Measurements from ENCODE around the gene ALPL.

The ALPL gene

GRCh38 chr1:21587602-21587953, 78.4 kb downstream of the ALPL start:
- DNase-seq (ENCODE audit: low read depth, low spot score): no peak
- in situ Hi-C loops (cut with HindIII; ENCODE audit: low sequenced_read_pairs): no loop called here
- H3K4me3 ChIP-seq (ENCODE audit: low read depth, low read length): no peak overlapping the region
- TF ChIP-seq CTCF (IDR thresholded peaks at IDR 0.05; ENCODE audit: low read depth, low read length): no peak

DNA sequence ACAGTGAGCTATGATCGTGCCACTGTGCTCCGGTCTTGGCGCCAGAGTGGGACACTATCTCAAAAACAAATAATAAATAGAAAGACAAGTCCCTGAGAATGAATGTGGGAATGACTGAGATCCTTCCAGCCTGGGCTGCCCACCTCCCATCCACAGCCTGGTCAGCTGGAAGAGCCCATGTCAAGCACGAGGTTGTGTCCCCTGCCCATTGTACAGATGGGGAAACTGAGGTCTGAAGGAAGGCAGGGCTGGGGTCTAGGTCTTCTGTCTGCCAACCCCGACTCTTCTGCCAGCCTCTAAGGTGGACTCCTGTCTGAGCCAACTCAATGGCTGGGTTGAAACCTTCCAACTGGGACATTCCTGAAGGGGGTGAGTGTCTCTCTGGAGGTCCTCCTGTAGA, 80.4 kb downstream of the ALPL start:
- in situ Hi-C loops (cut with HindIII; ENCODE audit: low sequenced_read_pairs): no loop called here
- DNase-seq (ENCODE audit: low read depth, low spot score): no peak
- TF ChIP-seq CTCF (IDR thresholded peaks at IDR 0.05; ENCODE audit: low read depth, low read length): no peak
- no peak overlapping the region for H3K4me3 ChIP-seq (ENCODE audit: low read depth, low read length)

- in situ Hi-C loops (cut with HindIII; ENCODE audit: low sequenced_read_pairs): no loop called here
- no peak for TF ChIP-seq CTCF (IDR thresholded peaks at IDR 0.05; ENCODE audit: low read depth, low read length)
- H3K4me3 ChIP-seq (ENCODE audit: low read depth, low read length): no peak overlapping the region
- DNase-seq (ENCODE audit: low read depth, low spot score): no peak
Measured at GRCh38 chr1:21590126-21590880, 81.1 kb downstream of the ALPL start.

- H3K4me3 ChIP-seq (ENCODE audit: low read depth, low read length): no peak overlapping the region
- no peak for DNase-seq (ENCODE audit: low read depth, low spot score)
- no peak for TF ChIP-seq CTCF (IDR thresholded peaks at IDR 0.05; ENCODE audit: low read depth, low read length)
- in situ Hi-C loops (cut with HindIII; ENCODE audit: low sequenced_read_pairs): no loop called here
Measured at GRCh38 chr1:21590934-21591333, 81.7 kb downstream of the ALPL start.

DNA sequence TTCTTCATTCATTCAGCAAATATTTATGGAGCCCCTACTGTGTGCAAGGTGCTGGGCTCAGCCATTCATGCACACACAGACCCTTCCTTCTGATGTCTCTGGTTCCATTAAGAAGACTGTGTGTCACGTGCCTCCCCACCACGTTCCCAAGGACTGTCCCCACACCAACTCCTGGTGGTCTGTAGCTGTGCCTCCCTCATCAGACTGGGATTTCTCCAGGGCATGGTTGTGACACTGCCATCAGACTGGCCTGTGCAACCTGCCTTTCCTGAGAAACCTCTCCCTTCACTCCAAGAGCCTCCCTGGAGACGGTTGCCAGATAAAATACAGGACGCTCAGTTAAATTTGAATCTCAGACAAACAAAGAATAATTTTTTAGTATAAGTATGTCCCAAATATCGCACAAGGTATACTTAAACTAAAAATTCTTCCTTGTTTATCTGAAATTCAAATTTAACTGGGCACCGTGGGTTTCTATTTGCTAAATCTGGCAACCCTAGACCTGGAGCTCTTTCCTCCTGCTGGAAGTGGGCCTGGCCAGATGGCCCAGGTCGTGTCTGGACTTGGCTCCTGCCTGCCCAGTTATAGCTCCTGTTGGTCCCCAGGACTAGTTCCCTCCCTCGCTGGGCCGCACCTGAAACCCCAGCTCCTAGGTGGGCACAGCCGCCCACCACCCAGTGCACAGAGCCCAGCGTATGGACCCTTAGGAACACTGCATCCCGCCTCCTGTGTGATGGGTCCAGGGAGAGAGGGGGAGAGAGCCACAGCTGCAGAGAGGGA, 83.1 kb downstream of the ALPL start:
- no peak for TF ChIP-seq CTCF (IDR thresholded peaks at IDR 0.05; ENCODE audit: low read depth, low read length)
- in situ Hi-C loops (cut with HindIII; ENCODE audit: low sequenced_read_pairs): no loop called here
- H3K4me3 ChIP-seq (ENCODE audit: low read depth, low read length): no peak overlapping the region
- DNase-seq (ENCODE audit: low read depth, low spot score): no peak

DNA sequence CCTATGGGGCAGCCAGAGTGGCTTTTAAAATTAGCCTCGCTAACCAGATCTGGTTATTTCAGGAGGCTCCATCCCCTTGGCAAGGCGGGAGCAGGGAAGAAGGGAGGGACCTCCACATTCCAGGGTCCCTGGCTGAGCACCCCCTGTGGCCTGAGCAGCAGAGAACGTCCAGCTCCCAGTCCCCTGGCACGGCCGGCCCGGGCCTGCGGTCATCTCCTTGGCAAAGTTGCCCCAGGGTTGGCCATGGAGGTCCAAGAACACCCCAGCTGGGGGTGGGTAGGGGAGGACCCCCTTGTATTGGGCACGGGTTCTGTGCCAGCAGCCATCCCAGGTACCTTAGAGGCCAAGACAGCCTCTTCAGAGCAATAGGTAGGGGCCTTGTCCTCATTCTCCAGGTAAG, 84.0 kb downstream of the ALPL start:
- no peak overlapping the region for H3K4me3 ChIP-seq (ENCODE audit: low read depth, low read length)
- in situ Hi-C loops (cut with HindIII; ENCODE audit: low sequenced_read_pairs): no loop called here
- DNase-seq (ENCODE audit: low read depth, low spot score): no peak
- TF ChIP-seq CTCF (IDR thresholded peaks at IDR 0.05; ENCODE audit: low read depth, low read length): no peak
